ENCODE results near the gene LIPE.

DNA sequence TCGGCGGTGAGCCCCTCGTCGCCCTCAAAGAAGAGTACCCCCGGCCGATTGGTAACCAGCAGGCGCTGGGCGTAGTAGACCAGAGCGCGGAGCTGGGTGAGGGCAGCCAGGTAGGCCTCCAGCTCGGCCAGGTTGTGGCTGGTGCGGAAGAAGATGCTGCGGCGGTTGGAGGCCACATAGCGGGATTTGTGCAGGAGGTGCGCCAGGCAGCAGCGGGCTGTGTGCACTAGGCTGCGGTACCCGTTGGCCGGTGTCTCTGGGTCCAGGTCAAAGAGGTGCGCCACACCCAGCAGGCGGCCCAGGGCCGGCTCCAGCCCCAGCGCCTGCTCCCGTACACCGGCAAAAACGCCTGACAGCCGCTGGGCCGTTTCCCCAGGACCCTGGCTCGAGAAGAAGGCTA lies 16.8 kb downstream of the LIPE start:
- TF ChIP-seq, protein P1, sequence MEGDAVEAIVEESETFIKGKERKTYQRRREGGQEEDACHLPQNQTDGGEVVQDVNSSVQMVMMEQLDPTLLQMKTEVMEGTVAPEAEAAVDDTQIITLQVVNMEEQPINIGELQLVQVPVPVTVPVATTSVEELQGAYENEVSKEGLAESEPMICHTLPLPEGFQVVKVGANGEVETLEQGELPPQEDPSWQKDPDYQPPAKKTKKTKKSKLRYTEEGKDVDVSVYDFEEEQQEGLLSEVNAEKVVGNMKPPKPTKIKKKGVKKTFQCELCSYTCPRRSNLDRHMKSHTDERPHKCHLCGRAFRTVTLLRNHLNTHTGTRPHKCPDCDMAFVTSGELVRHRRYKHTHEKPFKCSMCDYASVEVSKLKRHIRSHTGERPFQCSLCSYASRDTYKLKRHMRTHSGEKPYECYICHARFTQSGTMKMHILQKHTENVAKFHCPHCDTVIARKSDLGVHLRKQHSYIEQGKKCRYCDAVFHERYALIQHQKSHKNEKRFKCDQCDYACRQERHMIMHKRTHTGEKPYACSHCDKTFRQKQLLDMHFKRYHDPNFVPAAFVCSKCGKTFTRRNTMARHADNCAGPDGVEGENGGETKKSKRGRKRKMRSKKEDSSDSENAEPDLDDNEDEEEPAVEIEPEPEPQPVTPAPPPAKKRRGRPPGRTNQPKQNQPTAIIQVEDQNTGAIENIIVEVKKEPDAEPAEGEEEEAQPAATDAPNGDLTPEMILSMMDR (conservative IDR thresholded peaks at IDR 0.05) = no peak
- TF ChIP-seq ZFX (IDR thresholded peaks at IDR 0.05) = no peak

All from C4-2B (cell line).